GM12892 (cell line): Measurements from ENCODE around the gene UBXN7.
A peak's percentile ranks its signal among the peaks of the same experiment; 100 is the strongest.

Experiments
- POLR2A ChIP-seq: IDR thresholded peaks from 2 replicates; pipeline ENCODE4 v1.6.1; 2011; ENCODE audit warnings: low read depth, low read length, control low read depth
- POLR2AphosphoS5 ChIP-seq: IDR thresholded peaks from 2 replicates; pipeline ENCODE4 v1.6.1; 2011; ENCODE audit warnings: low read depth, low read length, control low read depth
- TAF1 ChIP-seq: IDR thresholded peaks from 2 replicates; pipeline ENCODE4 v1.6.1; 2011; ENCODE audit warnings: low read depth, mild to moderate bottlenecking, control low read depth, low read length, borderline replicate concordance

- TF ChIP-seq POLR2AphosphoS5, result peak; percentile 74; the same call in 1 of the 2 replicates
- peak; percentile 89 for TF ChIP-seq POLR2A
- TF ChIP-seq TAF1, result peak; percentile 86
Observed at GRCh38 chr3:196317687-196318467, 114.3 kb downstream of the UBXN7 start, which contains the start of gene DYNLT2B.
